Stromal cell of bone marrow (primary cell): ENCODE results near the gene ITPKA.

Source experiments
- DNase-seq: peaks from one replicate; pipeline ENCODE4 v3.0.0-alpha.2; 2012; ENCODE audit warnings: low read depth

ITPKA gene

GRCh38 chr15:41511331-41511898, 17.7 kb downstream of the ITPKA start:
- DNase-seq = no peak

GRCh38 chr15:41511899-41512369, 18.3 kb downstream of the ITPKA start:
- no peak for DNase-seq

DNA sequence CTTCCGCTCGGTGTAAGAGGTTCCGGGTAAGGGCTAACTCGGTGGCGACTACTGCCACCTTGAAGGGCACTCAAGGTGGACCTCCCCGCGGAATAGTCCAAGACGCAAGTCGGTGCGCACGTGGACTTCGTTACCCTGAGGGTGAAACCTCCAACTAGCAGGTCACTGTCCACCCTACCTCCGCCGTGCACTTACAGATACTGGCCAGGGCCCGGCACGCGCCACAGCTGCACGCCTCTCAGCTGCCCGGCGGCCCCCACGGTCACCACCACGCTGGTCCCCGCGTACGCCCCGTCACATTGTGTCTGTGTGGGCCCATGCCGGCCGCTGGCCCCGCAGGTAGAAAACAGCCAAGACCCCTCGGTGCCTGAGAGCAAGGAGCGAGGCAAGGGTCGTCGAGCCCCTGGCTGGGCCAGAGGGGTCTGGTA, 18.9 kb downstream of the ITPKA start:
- DNase-seq = no peak

DNA sequence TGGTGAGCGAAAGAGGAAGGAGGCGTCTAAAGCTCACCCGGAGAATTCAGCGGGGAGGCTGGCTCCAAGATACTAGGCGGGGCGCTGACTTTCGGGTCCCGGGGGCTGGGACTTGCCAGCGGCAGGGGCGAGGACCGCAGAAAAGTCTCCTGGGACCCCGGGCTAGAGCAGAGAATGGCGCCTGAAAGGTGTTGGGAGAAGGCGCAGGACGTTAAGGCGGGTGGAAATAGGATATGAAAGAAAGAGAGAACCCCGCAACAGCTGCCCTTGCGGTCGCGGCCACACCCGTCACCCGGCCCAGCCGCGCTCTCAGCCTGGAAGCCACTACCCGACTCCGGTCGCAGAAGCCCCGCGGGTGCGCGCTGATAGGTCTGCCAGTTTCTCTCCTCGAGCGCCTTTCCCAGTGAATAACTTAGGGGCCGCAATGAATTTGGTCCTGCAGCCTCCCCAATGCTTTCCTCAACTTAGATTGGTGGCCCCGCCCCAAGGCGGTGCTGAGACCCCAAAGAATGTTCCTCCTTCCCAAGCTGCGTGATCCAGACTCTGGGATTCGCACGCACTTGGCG, 19.3 kb downstream of the ITPKA start:
- no peak for DNase-seq

- no peak for DNase-seq
Measured at GRCh38 chr15:41513506-41514227, 20.0 kb downstream of the ITPKA start, which contains the start of gene LTK. Gene LTK, minus strand, starts transcription at chr15:41513827. Its CDS starts 118 bp downstream, at chr15:41513709.

DNA sequence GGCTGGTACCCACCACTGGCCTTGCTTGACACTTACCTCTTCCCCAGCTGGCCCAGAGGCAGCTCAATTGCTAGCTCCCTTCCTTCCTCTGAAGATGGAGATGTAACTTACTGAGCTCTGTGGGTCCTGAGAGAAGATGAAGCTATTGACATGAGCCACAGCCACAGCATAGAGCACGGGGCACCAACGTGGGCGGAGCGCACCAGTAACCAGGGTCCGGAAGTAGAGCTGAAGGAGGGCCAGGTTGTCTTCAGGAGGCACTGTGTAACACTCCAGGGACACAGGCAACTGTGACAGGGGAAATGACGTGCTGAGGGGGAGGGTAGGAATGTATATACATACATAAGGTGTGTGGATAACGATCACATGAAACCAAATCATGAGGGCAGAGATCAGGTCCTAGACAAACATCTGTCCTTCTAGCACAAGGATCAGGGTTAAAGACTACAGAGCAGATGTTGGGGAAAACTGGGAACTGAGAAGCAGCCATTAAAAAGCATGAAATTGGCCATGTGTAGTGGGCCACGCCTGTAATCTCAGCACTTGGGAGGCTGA, 24.3 kb downstream of the ITPKA start:
- no peak for DNase-seq

GRCh38 chr15:41520636-41521035, 27.0 kb downstream of the ITPKA start:
- DNase-seq = no peak

DNA sequence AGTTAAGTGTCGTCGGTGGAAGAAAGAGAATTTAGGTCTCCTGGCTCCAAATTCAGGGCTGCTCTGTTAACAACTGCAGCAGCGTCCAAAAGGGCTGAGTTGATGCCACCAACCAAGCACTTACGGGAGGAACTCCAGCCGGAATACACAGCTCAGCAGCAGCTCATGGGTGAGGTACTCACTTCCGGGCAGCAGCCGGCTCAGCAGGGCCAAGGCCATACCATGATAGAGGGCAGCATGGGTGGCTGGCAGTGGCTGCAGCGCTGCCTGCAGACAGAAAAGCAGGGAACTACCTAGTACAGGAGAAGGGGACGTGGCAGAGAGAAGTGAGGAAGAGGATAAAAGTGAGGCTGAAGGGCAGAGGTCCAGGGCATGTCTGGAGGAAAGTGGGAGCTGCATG, 27.9 kb downstream of the ITPKA start:
- no peak for DNase-seq

DNA sequence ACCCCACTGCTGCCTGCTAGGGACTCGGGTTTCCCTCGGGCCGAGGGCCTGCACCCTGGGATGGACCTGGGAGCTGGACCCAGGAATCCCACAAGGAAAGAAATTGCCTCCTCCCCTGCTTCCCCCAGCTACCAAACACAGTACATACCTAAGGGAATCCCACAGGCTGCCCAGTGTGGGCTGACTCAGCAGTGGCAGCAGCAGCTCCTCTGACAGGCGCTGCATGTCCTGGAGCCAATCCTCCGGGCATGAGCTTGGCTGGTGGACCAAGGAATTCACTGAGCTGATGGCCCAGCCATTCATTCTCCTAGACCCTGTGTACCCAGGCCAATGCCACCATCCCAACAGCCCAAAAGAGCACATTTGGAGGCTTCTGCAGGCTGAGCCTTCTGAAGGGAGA, 29.4 kb downstream of the ITPKA start:
- DNase-seq = no peak

GRCh38 chr15:41530363-41530956, 36.8 kb downstream of the ITPKA start:
- DNase-seq = no peak

DNA sequence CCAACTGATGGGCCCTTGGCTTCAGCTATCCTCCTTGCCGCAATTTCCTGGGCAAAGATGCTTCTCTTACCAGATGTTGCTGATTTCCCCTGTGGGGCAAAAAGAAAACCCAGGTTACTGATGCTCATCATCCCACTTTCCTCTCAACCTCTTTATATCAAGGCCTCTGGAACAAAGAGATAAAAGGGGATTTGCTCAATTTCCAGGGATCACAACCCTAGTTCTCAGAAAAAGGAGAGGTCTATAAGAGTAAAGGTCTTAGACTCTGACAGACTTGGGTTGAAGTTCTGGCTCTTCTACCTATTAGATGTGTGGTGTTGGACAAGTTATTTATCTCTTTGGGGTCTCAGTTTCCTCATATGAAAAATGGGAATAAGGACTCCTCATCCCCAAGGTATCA, 41.9 kb downstream of the ITPKA start:
- DNase-seq = no peak

DNA sequence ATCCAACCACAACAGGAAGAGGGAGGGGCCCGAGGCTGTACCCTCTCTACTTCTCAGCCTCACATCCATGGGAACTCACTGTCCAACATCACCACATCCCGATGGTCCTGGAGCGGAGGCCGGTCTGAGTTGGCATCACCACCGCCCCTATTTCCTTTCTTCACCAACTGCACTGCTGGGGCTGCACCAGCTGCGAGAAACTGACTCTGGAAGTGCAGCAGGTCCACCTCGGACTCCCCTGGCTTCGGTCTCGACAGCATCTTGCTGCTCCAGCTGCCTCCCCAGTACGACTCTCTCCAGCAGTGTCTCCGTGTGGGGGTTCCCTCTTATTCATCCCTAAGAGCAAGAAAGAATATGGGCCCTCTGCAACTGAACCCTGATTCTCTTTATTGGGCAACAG, 43.2 kb downstream of the ITPKA start:
- DNase-seq = no peak

- DNase-seq = no peak
Measured at GRCh38 chr15:41543521-41543870, 49.8 kb downstream of the ITPKA start.

GRCh38 chr15:41544650-41545015, 51.0 kb downstream of the ITPKA start:
- no peak for DNase-seq

DNA sequence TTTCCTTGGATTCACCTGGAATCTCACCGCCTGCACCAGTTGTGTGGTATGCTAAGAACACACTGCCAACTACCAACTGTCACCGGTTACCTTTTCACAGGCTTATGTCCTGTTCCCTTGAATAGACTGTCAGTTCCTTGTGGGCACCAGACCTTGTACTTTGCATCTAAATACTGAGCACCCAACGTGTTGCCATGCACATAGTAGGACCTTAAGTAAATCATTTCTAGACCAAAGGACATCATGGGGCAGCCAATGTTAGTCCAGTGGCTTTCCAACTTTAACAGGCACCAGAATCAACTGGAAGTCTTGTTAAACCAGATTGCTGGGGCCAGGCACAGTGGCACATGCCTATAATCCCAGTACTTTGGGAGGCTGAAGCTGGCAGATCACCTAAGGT, 51.5 kb downstream of the ITPKA start:
- no peak for DNase-seq

DNA sequence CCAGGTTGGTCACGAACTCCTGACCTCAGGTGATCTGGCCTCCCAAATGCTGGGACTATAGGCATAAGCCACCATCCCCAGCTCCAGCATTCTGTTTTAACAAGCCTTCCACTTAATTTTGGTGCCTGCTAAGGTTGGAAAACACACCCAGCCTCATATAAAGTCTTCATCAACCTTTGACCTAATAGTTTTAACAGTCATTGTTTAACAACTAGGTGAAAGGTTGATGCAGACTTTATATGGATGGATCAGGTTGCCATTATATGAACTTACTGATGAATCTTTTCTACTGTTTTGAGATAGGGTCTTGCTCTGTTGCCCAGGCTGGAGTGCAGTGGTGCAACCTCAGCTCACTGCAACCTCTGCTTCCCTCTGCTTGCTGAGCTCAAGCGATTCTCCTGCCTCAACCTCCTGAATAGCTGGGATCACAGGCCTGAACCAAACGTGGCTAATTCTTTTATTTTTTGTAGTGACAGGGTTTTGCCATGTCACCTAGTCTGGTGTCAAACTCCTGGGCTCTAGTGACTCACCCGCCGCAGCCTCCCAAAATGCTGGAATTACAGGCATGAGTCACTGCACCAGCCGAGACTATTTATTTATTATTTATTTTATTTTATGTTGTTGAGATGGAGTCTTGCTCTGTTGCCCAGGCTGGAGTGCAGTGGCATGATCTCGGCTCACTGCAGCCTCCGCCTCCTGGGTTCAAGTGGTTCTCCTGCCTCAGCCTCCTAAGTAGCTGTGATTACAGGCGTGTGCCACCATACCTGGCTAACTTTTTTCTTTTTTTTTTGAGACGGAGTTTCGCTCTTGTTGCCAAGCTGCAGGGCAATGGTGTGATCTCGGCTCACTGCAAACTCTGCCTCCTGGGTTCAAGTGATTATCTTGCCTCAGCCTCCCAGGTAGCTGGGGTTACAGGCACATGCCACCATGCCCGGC, 53.4 kb downstream of the ITPKA start:
- no peak for DNase-seq

GRCh38 chr15:41550066-41550775, 56.5 kb downstream of the ITPKA start:
- no peak for DNase-seq
